Measurements from ENCODE around the gene DHFR2.
"Not testable (repeated sequence)": the region's sequence is repeated elsewhere in the genome, so short reads cannot be mapped to it uniquely, and the experiment has no call there.

Gene DHFR2

DNA sequence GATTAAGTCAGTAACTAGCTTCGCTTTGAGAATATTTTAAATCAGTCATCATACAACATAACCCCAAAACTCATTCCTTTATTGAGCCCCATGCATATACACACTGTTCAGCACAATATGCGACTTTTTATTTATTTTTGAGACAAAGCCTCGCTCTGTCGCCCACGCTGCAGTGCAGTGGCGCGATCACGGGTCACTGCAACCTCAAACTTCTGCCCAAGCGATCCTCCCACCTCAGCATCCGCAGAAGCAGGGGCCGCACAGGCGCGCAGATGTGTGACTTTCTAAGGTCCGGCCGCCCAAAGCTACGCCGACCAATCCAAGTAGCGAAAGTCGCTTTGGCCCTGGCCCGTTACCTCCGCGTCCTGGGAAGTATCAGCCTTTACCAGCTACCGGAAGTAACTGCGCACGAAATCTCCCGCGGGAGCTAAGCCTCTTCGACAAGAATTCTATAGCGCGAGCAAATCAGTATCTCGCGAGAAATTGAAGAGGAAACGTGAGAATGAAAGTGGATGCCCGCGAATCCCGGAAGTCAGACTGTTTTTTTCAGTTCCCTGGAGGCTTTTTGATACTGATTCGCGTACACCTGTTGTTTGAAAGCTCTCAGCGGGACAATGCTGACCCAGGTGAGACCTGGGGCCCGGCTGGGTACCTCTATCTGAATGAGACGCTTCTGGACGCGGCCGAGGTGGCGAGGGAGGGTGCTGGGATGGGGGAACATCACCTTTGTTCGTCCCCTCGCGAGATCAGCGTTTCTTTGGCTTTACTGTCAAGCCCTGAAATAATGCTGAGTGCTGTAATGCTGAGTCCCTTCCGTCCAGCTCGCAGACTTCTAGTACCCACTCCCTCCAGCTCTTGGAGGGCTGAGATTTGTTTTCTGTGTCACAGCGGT, at the start of gene DHFR2, which contains the start of gene NSUN3:
Gene DHFR2, minus strand, starts transcription at position 404 of the 892 bp plus-strand sequence. CDS start 1,405 bp downstream, outside the sequence.
Gene NSUN3, plus strand, starts transcription at position 549 of the 892 bp plus-strand sequence. Its CDS starts 66 bp downstream, at position 615.
- peak; percentile 95 to 96 for DNase-seq

DNA sequence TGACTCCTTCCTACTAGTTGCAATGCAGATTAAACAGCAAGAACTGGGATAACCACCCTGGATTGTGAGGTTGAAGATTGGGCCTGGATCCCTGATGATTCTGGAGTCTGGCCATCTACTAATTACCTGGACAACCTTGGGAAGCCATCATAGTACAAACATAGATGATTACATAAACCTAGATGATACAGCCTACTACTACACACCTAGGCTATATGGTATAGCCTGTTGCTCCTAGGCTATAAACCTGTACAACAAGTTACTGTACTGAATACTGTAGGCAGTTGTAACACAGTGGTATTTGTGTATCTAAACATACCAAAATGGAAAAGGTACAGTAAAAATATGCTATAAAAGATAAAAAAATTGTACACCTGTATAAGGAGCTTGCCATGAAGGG, 48.1 kb upstream of the DHFR2 start:
- DNase-seq, result no peak

DNA sequence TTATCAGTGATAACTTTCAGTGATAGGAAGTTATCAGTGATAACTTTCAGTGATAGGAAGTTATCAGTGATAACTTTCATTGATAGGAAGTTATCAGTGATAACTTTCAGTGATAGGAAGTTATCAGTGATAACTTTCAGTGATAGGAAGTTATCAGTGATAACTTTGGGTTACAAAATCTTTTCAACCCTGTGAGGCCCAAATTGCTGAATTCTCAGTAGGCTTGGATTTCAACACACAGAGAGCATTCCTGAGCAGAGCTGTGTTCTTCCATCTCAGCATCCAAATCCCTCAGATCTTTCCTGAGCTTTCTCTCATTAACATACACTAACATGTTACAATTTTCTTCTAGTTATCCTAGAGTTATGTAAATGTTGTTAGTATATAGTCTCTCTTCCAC, 47.5 kb upstream of the DHFR2 start:
- not testable (repeated sequence) for DNase-seq

DNA sequence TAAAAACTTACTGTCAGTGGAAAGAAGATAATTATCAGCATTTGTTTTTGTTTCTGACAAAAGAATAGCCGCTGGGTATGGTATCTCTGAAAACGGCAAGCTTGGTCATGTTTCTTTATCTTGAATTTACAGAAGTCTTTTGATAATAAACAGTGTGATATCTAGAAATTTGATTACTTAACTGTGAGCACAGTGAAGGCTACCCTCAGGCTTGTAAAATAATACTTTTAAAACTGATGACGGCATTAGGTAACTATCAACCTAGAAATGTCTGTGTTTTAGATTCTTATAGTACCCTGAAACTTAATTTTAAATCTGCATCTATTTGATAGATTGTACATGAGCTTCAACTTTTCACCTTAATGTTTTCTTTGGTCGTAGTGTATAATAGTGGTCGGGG, 43.6 kb upstream of the DHFR2 start:
- no peak for DNase-seq

DNA sequence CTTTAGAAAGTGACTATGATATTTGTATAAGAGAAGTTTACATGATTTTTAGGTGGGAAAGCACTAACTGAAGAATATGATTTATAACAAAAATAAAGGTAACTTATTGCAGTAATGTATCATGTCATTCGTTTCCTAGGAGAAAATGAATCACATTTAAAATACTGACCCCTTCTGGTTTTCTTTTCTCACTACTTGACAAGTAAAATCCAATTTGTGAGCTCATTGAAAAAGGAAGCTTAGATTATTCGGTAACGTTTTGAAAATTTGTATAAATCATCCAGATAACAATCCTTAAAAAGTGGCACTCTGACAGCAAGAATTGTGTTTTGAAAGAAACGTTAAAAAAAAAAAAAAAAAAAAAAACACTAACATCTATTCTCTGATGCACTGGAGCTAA, 39.1 kb upstream of the DHFR2 start:
- DNase-seq, result no peak

DNA sequence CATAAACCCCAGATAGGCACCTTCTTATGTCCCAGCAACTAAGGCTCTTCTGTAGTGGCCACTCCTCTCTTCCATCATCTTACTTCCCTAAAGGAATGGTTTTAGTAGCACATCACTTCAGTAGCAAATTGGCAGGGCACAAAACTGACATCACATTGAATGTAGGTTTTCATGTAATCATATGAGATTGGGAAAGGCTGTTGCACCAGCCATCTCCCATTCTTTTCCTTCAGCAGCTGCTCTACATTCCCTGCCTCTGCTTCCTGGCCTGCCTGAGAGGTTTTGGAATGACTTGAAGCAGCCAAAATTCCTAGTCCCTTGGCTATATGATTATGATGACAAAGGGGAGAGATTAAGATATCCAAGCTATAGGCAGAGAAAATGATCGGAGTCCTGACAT, 36.6 kb upstream of the DHFR2 start:
- no peak for DNase-seq

DNA sequence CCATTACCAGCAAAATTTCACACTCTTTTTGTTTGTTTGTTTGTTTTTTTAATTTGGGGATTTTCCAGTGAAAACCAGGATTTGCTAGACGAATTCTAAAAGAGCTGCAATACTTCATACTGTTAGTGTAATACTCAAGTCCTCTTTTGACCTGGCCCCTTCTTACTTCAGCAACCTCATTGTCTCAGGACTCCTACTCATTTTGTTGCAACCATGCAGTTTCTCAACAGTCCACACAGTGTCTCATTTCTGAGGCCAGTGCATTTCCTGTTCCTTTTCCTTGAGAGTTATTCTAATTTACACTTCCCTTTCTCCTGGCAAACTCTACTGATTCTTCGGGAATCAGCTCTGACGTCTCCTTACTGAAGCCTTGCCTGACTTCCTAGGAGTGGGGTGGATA, 35.7 kb upstream of the DHFR2 start:
- no peak for DNase-seq

DNA sequence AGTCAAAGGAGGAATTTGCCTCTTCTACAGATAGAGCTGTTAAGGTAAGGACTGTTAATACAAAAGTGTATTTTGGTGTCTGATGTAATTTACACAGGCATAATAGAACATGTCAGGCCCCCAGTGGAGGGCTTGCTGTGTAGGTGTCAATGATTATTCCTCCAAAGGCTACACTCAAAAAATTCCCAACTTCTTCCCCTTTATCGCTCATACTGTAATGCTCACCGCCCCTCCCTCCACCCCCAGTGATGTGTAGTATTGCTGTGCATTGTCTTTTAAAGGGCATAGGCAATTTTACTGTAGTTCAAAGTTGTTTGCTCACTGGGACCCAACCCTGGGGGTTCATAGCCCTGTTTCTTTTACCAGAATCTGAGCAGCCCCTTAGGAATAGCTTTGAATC, 32.4 kb upstream of the DHFR2 start:
- no peak for DNase-seq

DNA sequence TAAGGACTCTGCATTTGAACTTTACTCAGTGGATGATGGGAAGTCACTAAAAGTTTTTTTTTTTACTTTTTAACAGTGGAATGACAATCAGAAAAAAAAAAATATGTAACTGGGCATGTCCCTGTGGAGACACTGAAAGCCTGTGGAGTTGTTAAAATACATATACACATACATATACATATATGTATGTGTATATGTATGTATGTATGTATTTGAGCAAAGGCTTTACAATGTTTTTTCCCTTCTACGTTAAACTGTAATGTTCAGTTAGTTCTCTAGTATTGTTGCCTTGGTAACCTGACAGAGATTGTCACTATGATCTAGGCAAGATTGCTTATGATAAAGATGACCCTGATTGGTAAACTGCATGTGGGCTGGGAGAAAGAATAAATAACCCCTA, 30.4 kb upstream of the DHFR2 start:
- DNase-seq, result no peak

DNA sequence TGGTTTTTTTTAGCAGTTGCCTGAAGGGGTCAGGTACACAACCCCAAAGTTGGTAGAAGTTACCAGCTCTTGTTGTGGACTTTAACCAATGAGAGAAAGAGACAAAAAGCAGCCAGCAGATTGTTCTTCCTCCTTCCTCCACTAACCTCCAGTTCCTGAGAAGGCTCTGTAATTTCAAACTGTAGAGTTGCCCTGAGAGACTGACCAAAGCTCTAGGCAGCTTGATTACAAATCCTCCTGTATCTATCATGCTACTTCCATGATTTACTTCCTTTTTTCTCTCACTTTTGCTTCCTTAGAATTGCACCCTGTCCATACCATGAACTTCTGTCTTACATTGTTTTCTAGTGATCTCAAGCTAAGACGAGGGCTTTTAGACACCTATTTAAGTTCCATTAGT, 29.4 kb upstream of the DHFR2 start:
- no peak for DNase-seq

DNA sequence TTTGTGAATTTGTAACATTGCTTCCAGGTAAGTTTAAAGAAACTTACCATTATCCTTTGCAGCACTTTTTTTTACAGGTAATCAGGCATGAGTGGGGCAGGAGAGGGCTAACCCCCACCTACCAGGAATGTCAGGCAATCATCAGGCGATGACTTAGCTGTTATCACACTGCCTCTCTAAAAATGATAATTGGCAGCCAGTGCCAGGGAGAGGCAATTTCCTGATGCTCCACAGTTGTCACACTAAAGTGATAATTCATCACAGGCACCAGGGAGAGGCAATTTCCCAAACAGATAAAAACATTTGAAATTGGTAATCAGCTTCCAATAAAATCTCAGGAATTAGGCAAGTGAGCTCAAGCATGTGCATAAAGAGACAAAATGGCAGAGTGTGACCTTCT, 26.4 kb upstream of the DHFR2 start:
- DNase-seq, result no peak

DNA sequence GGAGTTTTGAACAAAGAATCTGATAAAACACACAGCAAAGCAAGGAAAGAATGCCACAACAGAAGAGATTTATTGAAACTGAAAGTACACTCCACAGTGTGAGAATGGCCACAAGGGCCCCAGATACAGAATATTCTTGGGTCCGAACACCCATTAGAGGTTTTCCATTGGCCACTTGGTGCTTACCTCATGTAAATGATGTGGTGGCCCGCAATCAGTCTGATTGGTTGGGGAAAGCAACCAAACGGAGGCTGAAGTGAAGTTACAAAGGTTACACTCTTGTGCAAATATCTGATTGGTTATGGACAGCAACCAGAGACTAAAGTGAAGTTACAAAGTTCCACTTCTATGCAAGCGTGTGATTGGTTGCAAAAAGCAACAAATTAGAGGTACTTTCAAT, 20.5 kb upstream of the DHFR2 start:
- DNase-seq, result no peak

DNA sequence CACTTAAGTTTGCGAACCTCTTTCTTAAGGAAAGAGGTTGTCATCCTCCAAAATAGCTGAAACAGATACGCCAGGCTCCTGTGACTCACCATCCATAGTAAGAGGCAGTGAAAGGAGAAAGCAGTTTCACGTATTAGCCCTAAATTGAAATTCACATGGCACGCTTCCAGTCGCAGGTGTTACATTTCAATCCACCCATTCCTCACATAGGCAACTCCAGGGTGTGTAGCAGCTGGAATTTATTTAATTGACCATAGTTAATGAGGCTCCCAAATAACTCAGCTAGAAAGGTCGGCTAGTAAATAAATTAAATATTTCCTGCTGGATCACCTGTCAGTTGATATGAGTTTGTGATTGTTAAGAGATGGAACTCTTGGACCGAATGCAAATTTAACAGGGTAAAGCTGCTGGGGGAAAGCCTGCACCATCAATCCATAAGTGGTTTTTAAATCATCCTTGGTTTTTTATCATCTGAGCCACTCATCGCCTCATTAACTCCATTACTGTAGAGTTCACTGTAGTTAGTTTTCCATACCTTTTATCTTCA, 19.7 kb upstream of the DHFR2 start:
- no peak for DNase-seq

DNA sequence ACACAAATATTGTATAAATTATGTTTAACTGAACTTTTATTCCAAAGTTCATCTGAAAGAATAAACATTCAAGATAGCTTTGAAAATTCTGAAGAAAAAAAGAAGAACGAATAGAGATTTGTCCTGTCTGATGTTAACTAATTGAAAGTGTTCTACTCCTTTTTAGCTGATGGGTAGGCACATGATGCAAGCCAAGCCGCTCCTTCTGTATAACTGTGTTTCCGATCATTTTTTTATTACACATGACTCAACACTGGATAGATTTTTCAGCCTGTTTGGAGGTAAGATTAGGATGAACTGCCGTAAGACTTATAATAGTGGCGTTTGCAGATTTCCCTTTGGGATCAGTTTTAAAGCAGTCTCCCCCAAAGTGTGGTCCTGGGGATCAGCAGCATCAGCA, 19.2 kb upstream of the DHFR2 start:
- no peak for DNase-seq

DNA sequence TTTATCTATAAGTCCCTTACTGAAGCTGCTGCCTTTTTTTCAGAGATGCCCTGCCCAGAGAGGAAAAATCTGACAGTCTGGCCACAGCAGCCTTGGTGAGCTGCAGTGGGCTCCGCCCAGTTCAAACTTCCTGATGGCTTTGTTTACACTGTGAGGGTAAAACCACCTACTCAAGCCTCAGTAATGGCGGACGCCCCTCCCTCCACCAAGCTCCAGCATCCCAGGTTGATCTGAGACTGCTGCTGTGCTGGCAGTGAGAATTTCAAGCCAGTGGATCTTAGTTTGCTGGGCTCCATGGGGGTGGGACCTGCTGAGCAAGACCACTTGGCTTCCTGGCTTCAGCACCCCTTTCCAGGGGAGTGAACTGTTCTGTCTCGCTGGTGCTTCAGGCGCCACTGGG, 17.8 kb upstream of the DHFR2 start:
- DNase-seq, result not testable (repeated sequence)

DNA sequence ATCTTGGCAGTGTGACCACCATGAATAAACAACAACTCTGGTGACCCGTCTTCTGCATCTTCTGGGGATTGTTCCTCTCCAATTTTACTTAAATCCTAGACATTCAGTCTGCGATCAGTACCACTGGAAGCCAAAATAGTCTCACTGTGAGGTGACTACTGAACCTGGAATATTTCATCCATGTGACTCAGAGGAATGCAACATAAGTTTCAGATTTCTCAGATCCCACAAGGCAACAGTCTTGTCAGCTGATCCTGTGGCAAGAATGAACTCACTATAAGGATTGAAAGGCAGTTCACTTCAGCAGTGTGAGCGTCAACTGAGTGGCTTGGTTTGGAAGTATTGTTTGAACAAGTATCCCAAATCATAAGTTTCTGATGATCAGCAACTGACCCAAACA, 13.3 kb upstream of the DHFR2 start:
- no peak for DNase-seq

DNA sequence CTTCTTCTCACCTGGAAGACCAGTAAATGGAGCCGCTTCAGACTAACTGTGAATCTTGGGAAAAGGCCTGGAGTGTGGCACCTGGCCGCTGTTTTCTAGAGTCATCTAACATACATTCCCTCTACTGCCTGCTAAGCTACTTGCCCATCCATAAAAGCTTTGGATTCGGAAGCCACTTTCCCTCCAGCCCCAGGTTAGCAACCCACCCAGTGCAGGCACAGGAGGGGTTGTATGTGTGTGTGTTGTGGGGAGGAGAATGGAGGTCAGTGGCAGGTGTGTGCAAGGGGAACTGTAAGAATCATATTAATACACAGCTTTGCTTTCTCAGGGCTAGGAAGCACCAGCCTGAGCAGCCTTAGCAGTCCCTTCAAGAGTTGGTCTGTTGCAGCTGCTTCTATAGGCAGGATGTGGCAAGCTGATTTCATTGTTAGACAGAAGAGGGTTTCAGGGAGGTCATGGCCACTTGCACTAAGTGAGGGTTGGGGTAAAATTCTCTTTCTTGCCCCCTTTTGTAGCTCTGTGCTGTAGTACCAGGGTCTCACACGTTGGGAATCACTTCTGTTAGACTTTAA, 9.1 kb upstream of the DHFR2 start:
- DNase-seq, result no peak

DNA sequence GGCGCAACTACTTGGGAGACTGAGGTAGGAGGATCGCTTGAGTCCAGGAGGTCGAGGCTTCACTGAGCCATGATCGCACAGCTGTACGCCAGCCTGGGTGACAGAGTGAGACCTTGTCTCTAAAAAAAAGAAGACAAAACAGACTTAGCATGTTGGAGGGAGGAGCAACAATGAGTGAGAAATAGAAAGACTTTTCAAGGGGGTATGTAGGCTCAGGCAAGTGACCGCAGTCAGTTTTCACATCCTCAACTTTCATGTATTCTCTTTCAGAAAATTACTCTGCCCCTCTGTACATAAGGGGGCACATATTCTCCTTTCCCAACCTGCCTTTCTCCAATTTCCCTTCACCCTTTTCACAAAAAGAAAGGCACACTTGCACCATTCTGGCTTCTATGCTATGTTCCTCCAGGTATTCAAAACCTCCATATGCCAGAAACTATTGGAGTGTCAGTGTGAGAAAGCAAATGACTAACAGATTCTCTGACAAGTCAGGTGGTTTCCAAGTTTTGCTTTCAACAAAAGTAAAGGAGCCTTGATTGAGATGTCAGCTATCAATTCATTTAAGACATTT, 7.7 kb upstream of the DHFR2 start:
- no peak for DNase-seq

DNA sequence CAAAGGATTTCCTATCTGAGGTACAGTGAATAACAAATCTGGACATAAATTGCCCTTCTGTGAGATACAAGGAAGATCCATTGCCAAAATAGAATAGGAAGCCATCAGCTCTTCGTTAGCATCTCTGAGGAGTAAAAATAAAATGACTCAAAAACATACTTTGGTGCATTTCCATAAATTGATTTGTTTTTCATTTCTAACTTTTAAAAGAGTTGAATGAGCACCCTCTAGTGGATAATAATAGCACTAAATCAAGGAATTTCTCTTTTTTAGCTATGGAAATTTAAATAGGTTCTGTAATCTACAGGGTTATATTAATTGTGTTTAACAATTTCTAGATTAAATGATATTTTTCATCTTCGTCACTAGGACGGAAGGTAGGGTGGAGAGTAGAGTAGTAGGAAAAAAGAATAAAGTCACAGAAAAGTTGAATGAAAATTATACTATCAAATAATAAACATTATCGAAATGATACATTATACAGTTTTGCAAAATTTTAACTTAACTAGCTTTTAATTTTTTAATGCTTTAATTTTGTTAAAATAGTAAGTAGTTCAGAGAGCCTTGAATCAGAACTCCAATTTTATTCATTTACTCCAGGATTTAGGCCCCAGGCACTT, 6.6 kb upstream of the DHFR2 start:
- no peak for DNase-seq

DNA sequence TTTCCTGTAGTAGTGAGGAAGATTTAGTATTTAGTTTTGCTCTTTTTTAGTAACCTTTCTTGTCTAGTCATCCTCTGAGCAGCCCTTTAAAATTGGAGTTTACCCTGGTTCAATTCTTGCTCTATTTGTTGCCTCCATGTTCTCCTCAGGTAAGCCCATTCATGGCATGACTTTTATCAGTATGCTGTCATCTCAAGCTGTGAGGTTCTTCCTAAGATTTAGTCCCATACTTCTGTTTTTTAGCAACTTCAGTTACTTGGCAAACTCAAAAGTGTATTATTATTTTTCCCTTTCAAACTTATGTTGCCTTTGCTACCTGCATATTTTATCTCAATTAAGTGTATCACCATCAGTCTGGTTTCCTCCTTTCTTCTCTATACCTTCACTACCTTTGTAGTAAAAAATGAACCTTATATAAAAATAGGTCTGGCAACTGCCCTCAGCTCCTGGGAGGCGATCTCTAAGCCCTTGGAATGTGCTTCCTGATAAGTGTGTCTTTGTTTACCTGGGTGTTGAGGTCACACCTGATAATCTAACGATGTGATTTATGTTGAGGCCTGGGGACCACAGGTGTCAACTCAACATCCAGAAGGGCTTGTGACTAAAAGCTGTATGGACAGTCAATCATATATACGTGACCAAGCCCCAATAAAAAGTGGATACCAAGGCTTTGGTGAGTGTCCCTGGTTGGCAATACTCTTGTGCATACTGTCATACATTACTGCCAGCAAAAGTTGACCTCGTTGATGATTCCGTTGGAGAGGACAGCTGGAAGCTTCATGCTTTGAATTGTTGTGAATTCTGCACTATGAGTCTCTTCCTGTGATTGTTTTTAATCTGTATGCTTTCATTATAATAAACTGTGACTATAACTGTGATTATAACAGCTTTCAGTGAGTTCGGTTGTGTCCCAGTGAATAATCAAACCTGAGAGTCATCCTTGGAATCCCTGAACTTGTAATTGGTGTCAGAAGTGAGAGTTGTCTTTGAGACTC, 4.1 kb upstream of the DHFR2 start:
- DNase-seq, result no peak

DNA sequence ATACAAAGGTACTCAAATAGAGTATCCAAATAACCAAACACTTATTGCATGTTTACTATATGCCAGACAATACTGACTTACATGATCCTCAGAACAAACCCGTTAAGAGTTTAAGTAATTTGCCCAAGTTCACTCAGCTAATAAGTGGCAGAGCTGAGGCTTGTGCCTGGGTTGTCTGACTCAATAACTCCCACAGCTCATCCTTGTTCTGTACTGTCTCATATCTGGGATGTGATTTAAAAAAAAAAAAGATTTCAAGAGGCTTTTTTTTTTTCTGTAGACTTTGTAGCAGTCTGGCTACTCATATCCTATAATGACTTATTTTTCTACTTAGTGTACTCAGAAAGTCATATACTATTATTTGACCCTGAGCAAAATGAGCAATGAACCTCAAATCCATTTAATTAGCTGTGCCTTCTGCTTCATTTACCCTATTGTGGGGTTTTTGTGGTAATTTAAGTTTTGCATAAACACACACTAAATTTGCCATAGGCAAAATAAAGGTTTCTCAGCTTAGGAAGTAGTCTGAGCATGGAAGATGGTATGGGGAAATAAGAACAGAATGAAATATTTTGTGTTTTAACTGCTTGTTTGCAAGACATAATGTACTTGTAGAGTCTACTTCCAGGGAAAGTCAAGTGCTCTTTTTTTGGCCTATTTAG, 3.2 kb upstream of the DHFR2 start:
- DNase-seq, result no peak

DNA sequence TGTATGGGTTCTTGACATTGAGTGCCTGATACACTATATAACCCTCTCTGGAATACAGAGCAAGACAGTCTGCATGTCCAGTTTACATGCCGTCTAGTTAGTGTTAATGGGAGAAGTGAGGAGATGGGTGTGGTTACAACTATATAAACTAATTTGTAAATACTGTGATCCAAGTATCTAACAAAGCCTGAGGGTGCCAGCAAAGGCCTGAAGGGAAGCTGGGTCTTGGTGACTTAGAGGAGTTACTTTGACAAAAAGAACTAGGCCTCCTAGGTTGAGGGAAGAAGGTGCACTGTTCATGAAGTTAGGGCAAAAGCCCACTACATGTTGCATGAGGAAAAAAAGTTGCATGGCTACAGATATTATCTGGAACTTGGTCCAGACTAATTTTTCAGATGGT, 2.4 kb upstream of the DHFR2 start:
- DNase-seq, result no peak

Data from SHP77 (cell line).